Esophagus muscularis mucosa (tissue), 4 donors: ENCODE results near the gene PSORS1C1. TPM values are rescaled to one million over a fixed set of nuclear protein-coding genes. Genes with fewer than 3 reads are reported as not detected.

Source experiments
- DNase-seq: peaks from one replicate; pipeline ENCODE4 v3.0.0-alpha.2; 2017; ENCODE audit errors: extremely low spot score
- H3K27ac ChIP-seq, 4 donors: fragments of 200-600 bp; sonication (generic); replicated peaks in 1 of 4; 1 replicate in 3 of 4; 2 replicates in 1 of 4; pipeline ENCODE4 v1.5.1; 2016 to 2019; ENCODE audit warnings: mild to moderate bottlenecking in 1 of 4
- H3K27me3 ChIP-seq, 4 donors: fragments of 200-600 bp; sonication (generic); one replicate each; pipeline versions ENCODE4 v1.5.1 to v1.6.0; 2016 to 2019
- H3K36me3 ChIP-seq, 4 donors: fragments of 200-600 bp; sonication (generic); one replicate each; pipeline ENCODE4 v1.5.1; 2016 to 2019
- H3K4me1 ChIP-seq, 4 donors: fragments of 200-600 bp; sonication (generic); one replicate each; pipeline ENCODE4 v1.5.1; 2016 to 2019
- H3K4me3 ChIP-seq, 4 donors: fragments of 200-600 bp; sonication (generic); 1 replicate in 2 of 4; 2 replicates in 2 of 4; pipeline ENCODE4 v1.5.1; 2016 to 2019; ENCODE audit warnings: mild to moderate bottlenecking in 4 of 4, moderate library complexity in 1 of 4
- H3K9me3 ChIP-seq, 4 donors: fragments of 200-600 bp; sonication (generic); 1 replicate in 3 of 4; 2 replicates in 1 of 4; pipeline ENCODE4 v1.5.1; 2016 to 2019
- EP300 ChIP-seq: sonication (generic); formaldehyde crosslinking; IDR thresholded peaks from one replicate; pipeline ENCODE4 v1.6.1; 2017; ENCODE audit warnings: antibody characterized with exemption
- POLR2A ChIP-seq: fragments of 450-650 bp; IDR thresholded peaks from one replicate; pipeline ENCODE4 v1.6.1; 2017; ENCODE audit warnings: antibody characterized with exemption, moderate library complexity, mild to moderate bottlenecking, low read depth
- POLR2AphosphoS5 ChIP-seq, 2 donors: sonication (generic); formaldehyde crosslinking; IDR thresholded peaks; one replicate each; pipeline ENCODE4 v1.6.1; 2017; ENCODE audit warnings: antibody characterized with exemption in 2 of 2
- WGBS: methylation state at CpG from one replicate; pipeline ENCODE4 v1.1.5; 2018; 5-methylcytosine and 5-hydroxymethylcytosine counted together
- intact Hi-C: fragments of 100-400 bp; cut with DNase I; formaldehyde crosslinking; loops from one replicate; pipeline ENCODE4 v1.15.1; 2023
- total RNA-seq, 4 donors: library from RNA; depleted of rRNA; stranded (reverse); fragments of >200 nt; gene quantifications; one replicate each; pipeline versions ENCODE4 v1.1.0 to v1.2.1, GENCODE V29; 2016
- TF ChIP-seq, protein P1 (sequence below), 3 experiments: fragments of 200-600 bp in 2 of 3; fragments of 450-650 bp in 1 of 3; sonication (generic) in 2 of 3; IDR thresholded peaks; one replicate each; pipeline ENCODE4 v1.5.1; 2017 to 2019; ENCODE audit warnings: antibody characterized with exemption in 3 of 3, mild to moderate bottlenecking in 2 of 3, moderate library complexity in 1 of 3

PSORS1C1 gene
- total RNA-seq, 4 donors from 2014 or later: 0.34 to 1.2 (median 1.1) TPM

DNA sequence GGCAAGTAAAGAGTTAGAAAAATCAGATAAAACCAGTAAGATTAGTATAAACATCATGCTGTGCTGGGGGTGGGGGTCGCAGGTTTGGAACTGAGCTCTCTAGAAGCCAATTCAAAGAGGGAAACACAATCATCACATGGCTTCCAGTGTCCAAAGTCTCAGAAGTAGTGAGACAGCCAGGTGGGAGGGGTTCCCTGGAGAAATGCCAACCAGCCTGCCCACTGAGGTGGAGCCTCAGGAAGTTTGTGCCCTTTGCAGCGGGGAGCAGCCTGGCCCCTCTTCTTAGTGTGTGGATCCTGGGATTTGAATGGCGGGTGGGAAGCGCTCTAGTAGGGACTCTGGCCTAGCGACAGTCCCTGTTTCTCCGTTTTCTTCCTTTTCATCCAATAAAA lies 23.6 kb upstream of the PSORS1C1 start:
- no peaks in the 10 kb centered on the region for H3K36me3 ChIP-seq
- WGBS: 78% methylated on average over 6 of the region's 6 CpGs
- H3K9me3 ChIP-seq: no peaks in the 10 kb centered on the region
- DNase-seq: no peak
- no peak overlapping the region for H3K4me3 ChIP-seq
- no peaks in the 10 kb centered on the region for H3K27me3 ChIP-seq
- H3K27ac ChIP-seq: no peak overlapping the region
- intact Hi-C loops: no loop called here
- H3K4me1 ChIP-seq: peaks cover 10 to 24% (median 13%) of the 10 kb centered on the region in 4 donors
- no peak for TF ChIP-seq POLR2A
- no peak for TF ChIP-seq EP300
- TF ChIP-seq, protein P1, sequence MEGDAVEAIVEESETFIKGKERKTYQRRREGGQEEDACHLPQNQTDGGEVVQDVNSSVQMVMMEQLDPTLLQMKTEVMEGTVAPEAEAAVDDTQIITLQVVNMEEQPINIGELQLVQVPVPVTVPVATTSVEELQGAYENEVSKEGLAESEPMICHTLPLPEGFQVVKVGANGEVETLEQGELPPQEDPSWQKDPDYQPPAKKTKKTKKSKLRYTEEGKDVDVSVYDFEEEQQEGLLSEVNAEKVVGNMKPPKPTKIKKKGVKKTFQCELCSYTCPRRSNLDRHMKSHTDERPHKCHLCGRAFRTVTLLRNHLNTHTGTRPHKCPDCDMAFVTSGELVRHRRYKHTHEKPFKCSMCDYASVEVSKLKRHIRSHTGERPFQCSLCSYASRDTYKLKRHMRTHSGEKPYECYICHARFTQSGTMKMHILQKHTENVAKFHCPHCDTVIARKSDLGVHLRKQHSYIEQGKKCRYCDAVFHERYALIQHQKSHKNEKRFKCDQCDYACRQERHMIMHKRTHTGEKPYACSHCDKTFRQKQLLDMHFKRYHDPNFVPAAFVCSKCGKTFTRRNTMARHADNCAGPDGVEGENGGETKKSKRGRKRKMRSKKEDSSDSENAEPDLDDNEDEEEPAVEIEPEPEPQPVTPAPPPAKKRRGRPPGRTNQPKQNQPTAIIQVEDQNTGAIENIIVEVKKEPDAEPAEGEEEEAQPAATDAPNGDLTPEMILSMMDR (IDR thresholded peaks at IDR 0.05): no peak
- TF ChIP-seq POLR2AphosphoS5 (IDR thresholded peaks at IDR 0.05): no peak

DNA sequence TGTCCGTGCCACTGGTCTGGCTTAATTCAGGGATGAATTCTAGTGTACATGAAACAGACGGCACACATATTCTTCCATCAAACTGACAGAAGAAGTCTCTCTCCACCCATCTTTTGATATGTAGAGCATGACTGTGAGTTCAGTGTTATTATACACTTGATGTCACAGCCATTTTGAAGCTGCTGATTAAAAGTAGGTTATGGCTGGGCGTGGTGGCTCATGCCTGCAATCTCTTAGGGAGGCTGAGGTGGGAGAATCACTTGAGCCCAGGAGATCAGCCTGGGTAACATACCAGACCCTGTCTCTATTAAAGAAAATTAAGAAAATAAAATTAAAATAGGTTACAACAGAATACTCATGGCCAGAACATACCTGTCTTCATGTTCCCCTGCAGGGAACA lies 22.9 kb upstream of the PSORS1C1 start:
- no peaks in the 10 kb centered on the region for H3K9me3 ChIP-seq
- 48% methylated on average over 3 of the region's 3 CpGs for WGBS
- intact Hi-C loops: no loop called here

DNA sequence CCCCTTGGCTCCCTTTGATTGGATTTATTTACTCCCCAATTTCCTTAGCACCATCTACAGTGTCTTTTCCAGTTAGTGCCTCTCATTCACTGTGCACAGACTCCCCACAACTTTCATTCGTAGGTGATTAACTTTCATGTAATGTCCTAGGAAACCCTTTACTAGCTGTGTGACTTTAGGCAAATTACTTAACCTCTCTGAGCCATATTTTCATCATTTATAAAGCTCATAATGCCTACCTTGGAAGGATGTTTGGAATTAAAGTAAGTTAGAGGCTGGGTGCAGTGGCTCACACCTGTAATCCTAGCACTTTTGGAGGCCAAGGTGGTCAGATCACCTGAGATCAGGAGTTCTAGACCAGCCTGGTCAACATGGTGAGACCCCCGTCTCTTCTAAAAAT lies 22.4 kb upstream of the PSORS1C1 start:
- H3K27me3 ChIP-seq: no peaks in the 10 kb centered on the region
- intact Hi-C loops: no loop called here

More for the DNA sequence above, 22.9 kb upstream of the PSORS1C1 start:
- H3K27me3 ChIP-seq: no peaks in the 10 kb centered on the region
- no peak overlapping the region for H3K4me3 ChIP-seq
- peaks cover 10 to 24% (median 13%) of the 10 kb centered on the region in 4 donors for H3K4me1 ChIP-seq
- DNase-seq: no peak
- no peaks in the 10 kb centered on the region for H3K36me3 ChIP-seq
- H3K27ac ChIP-seq: no peak overlapping the region
- TF ChIP-seq EP300 (no peak), POLR2AphosphoS5 (IDR thresholded peaks at IDR 0.05) (no peak), POLR2A (no peak)
- TF ChIP-seq, protein P1 (IDR thresholded peaks at IDR 0.05): no peak

DNA sequence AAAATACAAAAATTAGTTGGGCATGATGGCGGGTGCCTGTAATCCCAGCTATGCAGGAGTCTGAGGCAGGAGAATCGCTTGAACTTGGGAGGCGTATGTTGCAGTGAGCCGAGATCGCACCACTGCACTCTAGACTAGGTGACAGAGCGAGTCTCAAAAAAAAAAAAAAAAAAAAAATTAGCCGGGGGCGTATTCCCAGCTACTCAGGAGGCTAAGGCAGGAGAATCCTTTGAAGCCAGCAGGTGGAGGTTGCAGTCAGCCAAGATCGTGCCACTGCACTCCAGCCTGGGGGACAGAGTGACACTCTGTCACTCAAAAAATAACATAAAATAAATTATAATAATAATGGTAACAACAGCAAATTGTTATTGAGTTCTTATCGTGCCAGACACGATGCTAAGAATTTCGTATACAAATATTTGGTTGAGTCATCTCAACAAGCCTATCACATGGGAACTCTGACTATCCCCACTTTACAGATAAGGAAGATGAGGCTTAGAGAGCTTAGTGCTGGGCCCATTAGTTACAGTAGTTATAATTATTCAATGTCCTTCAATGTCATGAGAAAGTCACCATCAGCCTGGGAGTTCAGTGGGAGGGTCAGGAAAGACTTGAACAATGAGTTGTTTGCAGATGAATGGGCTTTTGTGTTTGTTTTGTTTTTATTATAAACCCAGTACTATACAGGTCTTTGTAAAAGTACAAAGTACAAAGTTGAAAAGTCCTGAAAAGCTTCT lies 21.7 kb upstream of the PSORS1C1 start:
- Histone ChIP-seq H3K27ac (no peak overlapping the region), H3K9me3 (no peaks in the 10 kb centered on the region), H3K4me3 (no peak overlapping the region), H3K36me3 (no peaks in the 10 kb centered on the region), H3K4me1 (peaks cover 4 to 18% (median 10%) of the 10 kb centered on the region in 4 donors), H3K27me3 (no peaks in the 10 kb centered on the region)
- intact Hi-C loops: no loop called here
- TF ChIP-seq POLR2AphosphoS5 (IDR thresholded peaks at IDR 0.05) (no peak), POLR2A (no peak), EP300 (no peak)
- TF ChIP-seq, protein P1 (IDR thresholded peaks at IDR 0.05): no peak
- no peak for DNase-seq
- 87% methylated on average over 12 of the region's 12 CpGs for WGBS

More for the DNA sequence above, 22.4 kb upstream of the PSORS1C1 start:
- Histone ChIP-seq H3K27ac (no peak overlapping the region), H3K4me1 (peaks cover 9 to 19% (median 11%) of the 10 kb centered on the region in 4 donors), H3K36me3 (no peaks in the 10 kb centered on the region), H3K4me3 (no peak overlapping the region), H3K9me3 (no peaks in the 10 kb centered on the region)
- 98% methylated on average over 2 of the region's 2 CpGs for WGBS
- TF ChIP-seq, protein P1 (IDR thresholded peaks at IDR 0.05): no peak
- no peak for TF ChIP-seq POLR2A
- no peak for TF ChIP-seq POLR2AphosphoS5 (IDR thresholded peaks at IDR 0.05)
- TF ChIP-seq EP300: no peak
- no peak for DNase-seq
